Posterior vena cava (tissue), 2 donors: ENCODE results near the gene HES3. TPM values are rescaled to one million over a fixed set of nuclear protein-coding genes. Genes with fewer than 3 reads are reported as not detected.

Experiments used
- DNase-seq: peaks from one replicate; pipeline ENCODE4 v3.0.0-alpha.2; 2020; ENCODE audit warnings: low spot score
- intact Hi-C, 2 donors: fragments of 100-400 bp; cut with DNase I; formaldehyde crosslinking; loops; one replicate each; pipeline versions ENCODE4 v1.14.1 to v1.14.2; 2022 to 2023
- long read RNA-seq, 2 donors: library from polyadenylated mRNA; unstranded; transcript quantifications; one replicate each; pipeline ENCODE4 v2.0.0, GENCODE V29; 2020 to 2021
- total RNA-seq, 2 donors: library from RNA; stranded (reverse); fragmentation: NEBNext Ultra II Directional; extraction: Animal tissue kit (Norgen Biotek cat#: 25700); gene quantifications; one replicate each; pipeline ENCODE4 v1.2.1, GENCODE V29; 2021
- donor health status: DM: yes; HTN: yes; CAD: no.
- donor health status: DM: yes; HTN: yes; CAD: no.

HES3 gene, protein sequence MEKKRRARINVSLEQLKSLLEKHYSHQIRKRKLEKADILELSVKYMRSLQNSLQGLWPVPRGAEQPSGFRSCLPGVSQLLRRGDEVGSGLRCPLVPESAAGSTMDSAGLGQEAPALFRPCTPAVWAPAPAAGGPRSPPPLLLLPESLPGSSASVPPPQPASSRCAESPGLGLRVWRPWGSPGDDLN
- not detected for total RNA-seq
- long read RNA-seq, donor 1: 0 reads
- long read RNA-seq, donor 2: 0 reads

DNA sequence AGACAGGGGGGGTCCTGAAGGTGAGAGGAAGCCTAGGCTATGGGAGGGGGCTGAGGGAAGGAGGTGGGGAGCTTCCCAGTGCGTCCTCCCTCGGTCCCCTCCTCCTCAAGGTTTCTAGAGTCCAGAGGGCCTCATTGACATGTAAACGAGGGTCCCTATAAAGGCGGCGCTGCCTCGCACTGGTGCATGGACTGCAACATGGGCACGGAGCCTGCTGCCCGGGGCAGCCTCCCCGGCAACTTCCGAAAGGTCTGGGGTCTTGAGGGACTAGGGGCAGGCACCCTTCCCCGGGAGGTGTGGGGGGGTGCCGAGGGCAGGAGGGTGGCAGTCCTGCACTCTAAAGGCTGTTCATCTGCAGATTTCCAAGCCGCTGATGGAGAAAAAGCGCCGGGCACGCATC lies at the start of gene HES3:
Gene HES3 (plus strand): TSS at position 187 of the 400 bp plus-strand sequence. CDS start 187 bp downstream, at position 374.
- DNase-seq: no peak
- intact Hi-C loops: loop anchor here in 1 of 2 donors (5.0 to 10.0 kb wide), 2 partner anchors 37 to 189 kb away; partner anchors contain the start of gene RNF207

DNA sequence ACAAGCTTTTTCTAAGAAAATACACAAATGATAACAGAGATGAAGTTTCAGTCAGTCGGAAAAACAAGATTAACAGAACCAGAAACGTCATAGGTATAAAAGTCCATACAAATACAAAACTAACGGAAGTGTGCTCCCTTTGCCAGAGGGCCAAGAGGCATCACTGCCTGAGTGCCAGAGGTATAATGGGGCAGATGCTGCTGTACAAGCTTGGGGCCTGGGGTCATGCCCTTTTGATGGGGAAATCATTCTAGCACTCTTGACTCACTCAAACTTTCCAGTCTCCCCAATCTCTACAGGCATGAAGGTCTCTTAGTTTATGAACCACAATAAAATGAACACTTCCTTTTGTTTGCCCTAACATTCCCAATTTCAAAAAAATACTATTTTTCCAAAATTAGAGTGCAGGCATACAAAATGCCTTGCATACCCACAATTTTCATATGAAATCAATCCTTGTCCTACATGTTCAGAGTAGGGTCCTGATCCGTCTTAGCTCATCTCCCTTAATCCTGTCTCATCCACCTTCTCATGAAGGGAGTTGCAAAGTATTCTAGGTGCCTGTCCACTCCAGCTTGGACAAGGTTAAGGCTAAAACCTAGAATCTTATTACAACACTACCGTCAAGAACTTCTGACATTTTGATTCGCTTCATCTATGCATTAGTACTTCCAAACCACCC lies 46.1 kb upstream of the HES3 start:
- no peak for DNase-seq
- intact Hi-C loops: no loop called here

DNA sequence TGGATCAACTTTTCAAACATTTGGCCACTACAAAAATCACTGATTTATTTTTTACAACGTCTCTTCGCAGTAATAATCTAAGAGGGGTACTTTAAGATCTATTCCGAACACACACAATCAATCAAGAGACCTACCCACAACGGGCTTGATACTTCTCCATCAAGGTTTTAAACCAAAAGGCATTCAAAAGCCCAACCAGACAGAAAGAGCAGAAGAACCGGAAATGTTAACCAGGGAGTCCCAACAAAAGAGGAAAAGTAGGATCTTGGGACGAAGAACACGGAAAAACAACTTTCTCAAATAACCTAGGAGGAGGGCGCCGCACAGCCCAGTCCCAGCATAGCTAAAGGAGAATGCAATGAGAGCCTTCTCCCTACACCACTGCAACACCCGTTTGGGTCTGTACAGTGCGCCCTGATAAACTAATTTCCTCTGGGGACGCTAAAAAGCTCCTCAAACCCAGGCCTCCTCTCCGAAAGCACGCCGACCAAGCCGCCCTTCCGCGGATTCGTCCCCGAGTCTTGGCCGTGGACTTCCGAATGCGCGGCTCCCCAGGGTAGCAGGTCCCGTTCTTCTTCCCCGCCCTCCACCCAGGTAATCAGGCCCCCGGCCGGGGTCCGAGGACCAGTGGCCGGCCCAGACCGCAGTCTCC lies 45.2 kb upstream of the HES3 start:
- intact Hi-C loops: no loop called here

DNA sequence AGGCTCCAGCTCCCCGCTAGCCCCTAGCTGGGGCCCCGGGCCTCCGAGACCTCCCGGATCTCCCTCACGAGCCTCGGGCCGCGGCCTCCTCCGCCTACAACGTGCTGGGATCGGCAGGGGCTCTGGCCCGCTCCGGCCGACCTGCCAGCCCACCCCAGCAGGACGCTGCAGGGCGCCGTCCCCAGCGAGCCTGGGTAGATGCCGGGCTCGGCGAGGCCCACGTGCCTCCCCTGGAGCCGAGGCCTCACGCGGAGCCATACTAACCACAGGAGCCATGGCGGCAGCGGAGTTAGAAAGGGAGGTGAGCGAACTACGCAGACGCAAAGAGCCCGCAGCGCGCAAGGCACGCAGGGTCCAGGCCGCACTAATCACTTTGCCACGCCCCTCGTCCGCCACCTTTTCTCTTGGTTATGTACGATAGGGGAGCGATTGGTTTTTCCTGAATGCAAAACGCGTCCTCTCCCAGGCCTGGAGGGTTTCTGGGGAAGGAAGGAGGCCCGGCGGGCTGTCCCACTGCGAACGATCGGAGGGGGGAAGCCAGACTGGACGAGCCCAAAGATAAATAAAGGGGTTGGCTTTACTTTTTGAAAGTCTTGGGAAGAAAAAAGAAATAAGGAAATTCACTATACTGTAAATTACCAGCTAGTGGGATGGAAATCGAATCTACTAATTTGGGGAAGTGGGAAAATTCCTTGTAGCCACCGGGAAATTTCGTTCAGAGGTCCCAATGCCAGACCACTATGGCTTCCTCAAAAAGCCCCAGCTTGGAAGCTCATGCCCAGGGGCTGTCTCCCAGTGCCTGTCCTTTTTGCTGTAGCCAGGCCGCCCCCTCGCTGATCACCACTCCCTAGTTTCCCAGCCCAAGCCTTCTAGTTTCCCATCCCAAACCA lies 44.4 kb upstream of the HES3 start, which contains the start of gene RPL22:
Gene RPL22 (minus strand): TSS at position 298 of the 890 bp plus-strand sequence. CDS start 22 bp downstream, at position 276.
- intact Hi-C loops: no loop called here
- peak; percentile 99 for DNase-seq

More for the DNA sequence above, 45.2 kb upstream of the HES3 start:
- DNase-seq: no peak

DNA sequence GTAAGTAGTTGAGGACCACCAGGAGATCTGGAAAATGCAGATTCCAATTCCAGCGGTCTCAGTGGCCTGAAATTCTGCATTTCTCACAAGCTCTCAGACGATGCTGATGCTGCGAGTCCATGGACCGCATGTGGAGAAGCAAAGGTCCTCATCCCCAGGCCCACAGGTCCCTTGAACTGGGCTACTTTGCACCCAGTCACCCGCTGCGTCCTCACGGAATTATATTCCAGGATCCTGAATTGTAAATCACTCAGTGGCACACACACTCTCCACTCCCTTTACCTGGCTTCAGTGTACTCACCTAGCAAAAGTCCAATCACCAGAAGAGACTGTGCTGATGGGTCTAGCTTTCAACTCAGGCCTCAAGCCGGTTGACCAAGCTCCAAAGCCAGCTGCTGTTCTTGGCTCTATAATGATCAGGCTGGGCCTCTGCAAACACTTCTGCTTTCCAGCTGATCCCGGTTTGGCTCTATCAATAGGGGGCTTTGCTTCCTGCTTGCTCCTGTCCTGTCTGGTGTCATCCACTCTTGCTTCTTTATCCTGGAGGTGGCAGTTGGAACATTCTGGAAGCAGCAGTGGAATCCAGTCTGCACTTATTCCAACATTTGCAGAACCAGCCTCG lies 43.7 kb upstream of the HES3 start:
- DNase-seq: no peak
- intact Hi-C loops: no loop called here

DNA sequence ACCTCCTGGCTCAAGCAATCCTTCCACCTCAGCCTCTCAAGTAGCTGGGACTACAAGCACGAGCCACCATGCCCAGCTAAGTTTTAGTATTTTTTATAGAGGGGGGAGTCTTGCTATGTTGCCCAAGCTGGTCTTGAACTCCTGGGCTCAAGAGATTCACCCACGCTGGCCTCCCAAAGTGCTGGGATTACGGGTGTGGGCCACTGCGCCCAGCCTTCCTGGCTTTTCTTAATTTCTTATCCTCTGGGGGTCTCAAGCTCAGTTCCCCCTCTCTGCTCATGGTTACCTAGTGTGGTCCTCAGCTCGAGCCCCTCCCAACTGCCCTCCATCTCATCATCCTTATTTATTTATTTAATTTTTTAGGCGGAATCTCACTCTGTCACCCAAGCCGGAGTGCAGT lies 41.7 kb upstream of the HES3 start:
- no peak for DNase-seq
- intact Hi-C loops: no loop called here

DNA sequence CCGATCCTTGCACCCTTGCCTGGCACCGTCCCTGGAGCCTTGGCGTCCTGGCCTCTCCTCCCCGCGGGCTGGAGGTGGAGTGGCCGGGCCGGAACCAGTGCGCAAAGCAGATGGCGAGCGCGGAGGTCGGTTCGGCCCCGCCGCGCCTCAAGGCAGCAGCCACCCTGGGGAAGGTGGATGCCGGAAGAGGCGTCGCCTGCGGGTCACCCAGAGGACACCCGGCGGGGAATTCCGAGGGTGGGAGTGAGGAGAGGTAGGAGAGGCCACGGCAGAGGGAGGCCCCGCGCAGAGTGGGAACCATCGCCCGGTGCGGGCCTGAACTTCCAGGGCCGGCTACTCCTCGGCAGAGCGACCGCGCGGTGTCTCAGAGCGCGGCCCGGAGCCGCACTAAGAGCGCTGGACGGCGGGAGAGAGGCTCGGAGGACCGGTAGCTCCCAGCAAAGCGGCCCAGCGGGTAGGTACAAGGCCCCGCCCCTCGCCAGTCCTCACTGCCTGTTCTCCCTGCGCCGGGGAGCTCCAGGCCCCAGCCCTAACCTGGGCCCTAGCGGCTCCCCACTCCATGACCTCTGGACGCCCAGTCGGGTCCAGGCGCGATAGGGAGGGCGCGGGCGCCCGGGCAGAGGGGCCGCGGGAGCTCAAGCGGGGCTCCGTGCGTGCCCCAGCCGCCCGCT lies 38.0 kb upstream of the HES3 start, which contains the start of gene RNF207:
Gene RNF207 (plus strand): TSS at position 271 of the 671 bp plus-strand sequence. CDS start 417 bp downstream, outside the sequence.
- intact Hi-C loops: loop anchor here in 1 of 2 donors (5.0 kb wide), 1 partner anchor 36 kb away; the partner anchor contains the start of gene HES3
- peak; percentile 86 for DNase-seq

DNA sequence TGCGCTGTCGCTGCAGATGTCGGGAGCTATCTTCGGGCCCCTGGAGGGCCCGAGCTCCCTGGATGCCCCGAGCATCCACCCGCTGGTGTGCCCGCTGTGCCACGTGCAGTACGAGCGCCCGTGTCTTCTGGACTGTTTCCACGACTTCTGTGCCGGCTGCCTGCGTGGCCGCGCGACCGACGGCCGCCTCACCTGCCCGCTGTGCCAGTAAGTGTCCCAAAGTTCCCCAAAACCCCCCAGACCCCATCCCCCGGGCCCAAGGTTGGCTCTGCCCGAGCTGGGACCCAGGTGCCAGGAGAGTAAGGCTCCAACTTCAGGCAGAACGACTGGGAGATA lies 37.5 kb upstream of the HES3 start:
- no peak for DNase-seq
- intact Hi-C loops: loop anchor here in 1 of 2 donors (5.0 kb wide), 1 partner anchor 36 kb away; the partner anchor contains the start of gene HES3

DNA sequence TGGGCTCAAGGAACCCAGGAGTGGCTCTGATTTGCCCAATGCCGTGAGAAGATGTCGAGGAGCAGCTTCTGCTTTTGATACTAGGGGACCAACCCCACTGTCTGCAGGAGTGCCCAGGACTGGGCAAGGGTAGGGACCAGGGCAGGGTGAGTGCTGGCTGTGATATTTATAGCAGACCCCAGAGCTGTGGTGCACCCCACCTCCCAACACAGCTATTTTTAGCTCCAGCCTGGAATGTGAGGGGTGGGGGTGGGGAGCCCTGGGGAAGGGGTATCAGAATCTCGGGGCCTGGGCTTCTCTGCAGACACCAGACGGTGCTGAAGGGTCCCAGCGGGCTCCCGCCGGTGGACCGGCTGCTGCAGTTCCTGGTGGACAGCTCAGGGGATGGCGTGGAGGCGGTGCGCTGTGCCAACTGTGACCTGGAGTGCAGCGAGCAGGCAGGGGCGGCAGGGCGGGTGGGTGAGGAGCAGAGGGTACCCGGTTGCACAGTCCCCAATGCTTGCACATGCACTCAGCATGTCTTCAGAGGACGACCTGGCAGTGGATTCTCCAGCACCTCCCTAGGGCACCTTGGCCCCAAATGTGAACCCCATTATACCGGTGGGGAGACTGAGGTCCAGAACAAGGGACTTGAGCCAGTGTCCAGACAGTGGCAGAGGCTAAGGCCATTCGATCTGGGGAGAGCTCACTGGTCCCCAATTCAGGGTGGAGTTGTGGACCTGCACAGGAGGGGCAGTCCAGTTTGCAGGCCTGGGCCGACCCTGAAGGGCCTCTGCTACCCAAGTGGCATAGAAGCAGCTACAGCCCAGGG lies 36.7 kb upstream of the HES3 start:
- DNase-seq: no peak
- intact Hi-C loops: loop anchor here in 1 of 2 donors (5.0 kb wide), 1 partner anchor 35 kb away; the partner anchor contains the start of gene HES3

DNA sequence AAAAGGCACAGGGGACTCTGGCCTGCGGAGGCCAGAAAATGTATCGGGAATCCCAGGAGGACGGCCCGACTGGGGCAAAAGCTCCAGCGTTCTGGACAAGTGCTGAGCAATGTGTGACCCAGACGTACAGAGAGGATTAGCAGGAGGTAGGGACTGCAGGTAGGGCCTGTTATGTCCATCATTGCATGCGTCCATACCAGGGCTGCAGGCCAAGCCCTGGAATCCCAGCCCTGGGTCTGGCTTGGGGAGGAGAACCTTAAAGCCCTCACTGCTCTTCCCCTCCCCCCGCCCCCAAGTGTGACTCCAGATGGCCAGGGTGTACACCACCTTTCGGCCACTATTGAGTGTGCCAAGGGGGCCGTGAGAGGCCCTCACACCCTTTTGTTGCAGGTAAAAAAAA lies 36.1 kb upstream of the HES3 start:
- DNase-seq: no peak
- intact Hi-C loops: loop anchor here in 1 of 2 donors (5.0 kb wide), 1 partner anchor 34 kb away; the partner anchor contains the start of gene HES3

DNA sequence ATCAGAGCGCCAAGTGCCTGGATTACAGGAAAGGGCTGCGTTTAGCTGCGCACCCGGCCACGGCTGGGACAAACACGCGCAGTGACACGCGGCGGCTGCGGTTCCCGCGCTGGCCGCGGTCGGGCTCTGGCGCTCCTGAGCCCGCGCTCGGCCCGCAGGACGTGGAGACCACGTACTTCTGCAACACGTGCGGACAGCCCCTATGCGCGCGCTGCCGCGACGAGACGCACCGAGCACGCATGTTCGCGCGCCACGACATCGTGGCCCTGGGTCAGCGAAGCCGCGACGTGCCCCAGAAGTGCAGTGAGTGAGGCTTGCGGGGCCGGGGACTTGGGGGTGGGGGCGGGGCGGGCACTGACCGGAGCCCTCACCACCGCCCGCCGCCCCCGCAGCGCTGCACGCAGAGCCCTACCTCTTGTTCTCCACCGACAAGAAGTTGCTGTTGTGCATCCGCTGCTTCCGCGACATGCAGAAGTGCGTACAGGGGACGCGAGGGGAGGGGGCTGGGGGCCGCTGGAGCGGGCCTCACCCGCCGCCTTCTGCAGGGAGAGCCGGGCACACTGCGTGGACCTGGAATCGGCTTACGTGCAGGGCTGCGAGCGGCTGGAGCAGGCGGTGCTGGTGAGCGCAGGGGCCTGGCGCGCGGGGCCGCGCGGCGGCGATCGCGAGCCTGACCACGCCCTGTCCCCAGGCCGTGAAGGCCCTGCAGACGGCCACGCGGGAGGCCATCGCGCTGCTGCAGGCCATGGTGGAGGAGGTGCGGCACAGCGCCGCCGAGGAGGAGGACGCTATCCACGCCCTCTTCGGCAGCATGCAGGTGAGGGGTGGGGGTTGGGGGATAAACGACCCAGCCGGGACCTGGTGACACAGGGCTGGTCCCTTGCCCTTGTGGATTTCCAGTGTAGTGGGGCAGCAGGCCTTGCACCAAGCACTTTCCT lies 35.0 kb upstream of the HES3 start:
- intact Hi-C loops: loop anchor here in 1 of 2 donors (5.0 kb wide), 1 partner anchor 33 kb away; the partner anchor contains the start of gene HES3
- DNase-seq: peak; percentile 86

DNA sequence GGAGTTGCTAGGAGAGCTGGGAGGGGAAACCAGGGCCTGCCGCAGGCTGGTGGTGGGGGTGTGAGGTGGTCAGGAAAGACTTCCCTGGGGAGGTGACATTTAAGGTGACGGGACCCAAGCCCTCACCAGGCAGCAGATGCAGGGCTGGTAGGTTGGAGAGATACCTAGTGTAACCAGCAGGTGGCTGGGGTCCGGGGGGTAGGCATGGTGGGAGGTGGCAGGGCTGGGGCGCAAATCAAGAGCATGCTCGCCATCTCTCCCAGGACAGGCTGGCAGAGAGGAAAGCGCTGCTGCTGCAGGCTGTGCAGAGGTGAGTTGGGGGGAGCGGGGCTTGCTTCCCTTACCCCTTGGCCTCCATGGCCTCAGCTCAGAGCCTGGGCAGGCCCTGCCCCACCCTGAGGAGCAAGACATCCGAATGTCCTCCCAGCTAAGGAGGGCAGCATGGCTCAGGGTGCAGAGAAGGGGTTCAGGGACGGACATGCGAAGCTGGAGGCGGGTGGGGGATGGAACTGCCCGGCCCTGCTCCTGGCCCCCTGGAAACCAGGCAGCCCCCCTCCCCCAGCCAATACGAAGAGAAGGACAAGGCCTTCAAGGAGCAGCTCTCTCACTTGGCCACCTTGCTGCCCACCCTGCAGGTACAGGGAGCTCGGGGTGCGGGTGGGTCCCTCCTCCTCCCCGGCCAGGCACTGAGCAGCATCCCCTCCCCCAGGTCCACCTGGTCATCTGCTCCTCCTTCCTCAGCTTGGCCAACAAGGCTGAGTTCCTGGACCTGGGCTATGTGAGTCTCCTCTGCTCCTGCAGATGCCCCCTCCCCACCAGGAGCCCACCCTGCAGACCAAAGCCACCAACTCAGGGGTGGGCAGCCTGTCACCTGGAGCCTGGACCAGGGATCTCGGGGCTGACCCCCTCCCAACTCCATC lies 34.1 kb upstream of the HES3 start:
- DNase-seq: no peak
- intact Hi-C loops: loop anchor here in 1 of 2 donors (5.0 kb wide), 1 partner anchor 32 kb away; the partner anchor contains the start of gene HES3

DNA sequence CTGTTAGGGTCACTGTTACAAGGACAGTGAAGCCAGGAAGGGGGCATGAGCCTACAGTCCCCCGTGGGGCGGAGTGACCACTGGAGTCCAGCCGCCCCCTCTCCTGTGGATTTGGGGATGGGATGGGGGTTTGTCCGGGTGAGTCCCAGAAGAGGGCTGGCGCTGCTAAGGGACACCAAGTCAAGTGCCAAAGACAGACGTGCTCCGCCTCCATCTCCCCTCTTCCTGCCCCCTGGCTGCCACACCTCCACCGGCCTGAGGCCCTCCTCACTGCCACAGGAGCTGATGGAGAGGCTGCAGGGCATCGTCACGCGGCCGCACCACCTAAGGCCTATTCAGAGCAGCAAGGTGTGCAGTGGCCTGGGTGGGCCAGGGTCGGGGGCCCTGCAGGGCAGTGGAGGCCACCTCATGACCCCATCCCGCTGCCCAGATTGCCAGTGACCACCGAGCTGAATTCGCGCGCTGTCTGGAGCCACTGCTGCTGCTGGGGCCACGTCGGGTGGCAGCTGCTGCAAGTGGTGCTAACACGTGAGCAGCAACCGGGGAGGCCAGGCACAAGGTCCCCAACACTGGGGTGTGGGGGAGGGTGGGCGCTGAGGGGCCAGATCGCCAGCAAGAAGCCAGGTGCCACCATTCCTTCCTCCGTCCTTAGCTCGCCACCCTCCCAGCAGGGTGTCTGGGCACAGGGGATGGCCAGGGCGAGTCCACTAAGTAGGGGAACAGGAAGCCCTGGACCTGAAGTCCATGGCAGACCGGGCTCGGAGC lies 33.2 kb upstream of the HES3 start:
- no peak for DNase-seq
- intact Hi-C loops: no loop called here

DNA sequence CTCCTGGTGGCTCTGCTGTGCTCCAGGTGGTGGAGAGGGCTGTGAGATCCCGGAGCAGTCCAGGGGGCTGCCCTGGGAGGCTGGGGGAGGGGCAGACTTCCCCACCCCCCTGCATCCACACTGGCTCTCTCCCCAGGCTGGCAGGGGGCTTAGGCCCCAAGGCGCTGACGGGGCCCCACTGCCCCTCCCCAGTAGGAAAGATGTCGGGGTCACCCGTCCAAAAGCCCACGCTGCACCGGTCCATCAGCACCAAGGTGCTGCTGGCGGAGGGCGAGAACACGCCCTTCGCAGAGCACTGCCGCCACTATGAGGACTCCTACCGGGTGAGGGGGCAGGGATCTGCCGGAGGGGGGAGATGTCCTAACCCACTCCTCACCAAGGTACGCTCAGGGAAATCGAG lies 32.2 kb upstream of the HES3 start:
- intact Hi-C loops: no loop called here

More for the DNA sequence above, 32.2 kb upstream of the HES3 start:
- no peak for DNase-seq
